Skeletal muscle tissue (tissue), 4 donors: ENCODE results near the gene UBE2G1. TPM values are rescaled to one million over a fixed set of nuclear protein-coding genes. Genes with fewer than 3 reads are reported as not detected.

Source experiments
- H3K27ac ChIP-seq: one replicate; pipeline ENCODE4 v1.7.0; 2013; ENCODE audit warnings: mild to moderate bottlenecking, low read depth, low read length, inconsistent platforms
- H3K27me3 ChIP-seq, 3 donors: one replicate each; pipeline ENCODE4 v1.7.0; 2013; ENCODE audit warnings: low read length in 3 of 3; ENCODE audit not compliant: control insufficient read depth in 3 of 3, insufficient read depth in 3 of 3
- H3K36me3 ChIP-seq, 3 donors: one replicate each; pipeline ENCODE4 v1.7.0; 2013; ENCODE audit warnings: low read length in 3 of 3; ENCODE audit not compliant: control insufficient read depth in 3 of 3, insufficient read depth in 3 of 3
- H3K4me1 ChIP-seq, 3 donors: one replicate each; pipeline ENCODE4 v1.7.0; 2013; ENCODE audit warnings: low read length in 3 of 3, mild to moderate bottlenecking in 3 of 3; ENCODE audit not compliant: control insufficient read depth in 3 of 3, insufficient read depth in 3 of 3
- H3K4me3 ChIP-seq, 3 donors: one replicate each; pipeline ENCODE4 v1.7.0; 2013; ENCODE audit warnings: low read length in 3 of 3
- H3K9ac ChIP-seq, 3 donors: one replicate each; pipeline ENCODE4 v1.7.0; 2013; ENCODE audit warnings: low read length in 3 of 3, mild to moderate bottlenecking in 3 of 3, moderate library complexity in 2 of 3, low read depth in 1 of 3
- H3K9me3 ChIP-seq, 3 donors: one replicate each; pipeline ENCODE4 v1.7.0; 2013; ENCODE audit warnings: low read length in 3 of 3; ENCODE audit not compliant: control insufficient read depth in 3 of 3
- total RNA-seq: library from RNA; depleted of rRNA; stranded (reverse); fragments of >200 nt; gene quantifications from one replicate; pipeline ENCODE4 v1.2.3, GENCODE V29; 2014
- donor health status: Osteomylitis.

UBE2G1 gene
- total RNA-seq, 1 donor from 2014 or later, result 49.1 TPM

GRCh38 chr17:4310354-4311060 lies 56.0 kb downstream of the UBE2G1 start:
- peaks cover 0 to 12% (median 4%) of the 10 kb centered on the region in 3 donors for H3K36me3 ChIP-seq
- H3K4me1 ChIP-seq, result peaks cover 37 to 42% (median 39%) of the 10 kb centered on the region in 3 donors
- no peaks in the 10 kb centered on the region for H3K9me3 ChIP-seq
- no peaks in the 10 kb centered on the region for H3K27me3 ChIP-seq
- no peak overlapping the region for H3K27ac ChIP-seq
- peak overlapping the region in 1 of 3 donors; percentile 25 for H3K9ac ChIP-seq
- H3K4me3 ChIP-seq, result no peak overlapping the region

GRCh38 chr17:4309897-4310296 lies 56.6 kb downstream of the UBE2G1 start:
- no peak overlapping the region for H3K4me3 ChIP-seq
- H3K9me3 ChIP-seq, result no peaks in the 10 kb centered on the region
- no peaks in the 10 kb centered on the region for H3K27me3 ChIP-seq
- no peak overlapping the region for H3K27ac ChIP-seq
- H3K36me3 ChIP-seq, result peaks cover 0 to 15% (median 8%) of the 10 kb centered on the region in 3 donors
- peaks cover 37 to 42% (median 39%) of the 10 kb centered on the region in 3 donors for H3K4me1 ChIP-seq
- no peak overlapping the region for H3K9ac ChIP-seq

- H3K9me3 ChIP-seq, result no peaks in the 10 kb centered on the region
- no peak overlapping the region for H3K27ac ChIP-seq
- no peak overlapping the region for H3K4me3 ChIP-seq
- H3K27me3 ChIP-seq, result no peaks in the 10 kb centered on the region
- H3K4me1 ChIP-seq, result peaks cover 23 to 39% (median 28%) of the 10 kb centered on the region in 3 donors
- H3K36me3 ChIP-seq, result peaks cover 0 to 15% (median 12%) of the 10 kb centered on the region in 3 donors
- H3K9ac ChIP-seq, result no peak overlapping the region
These were observed 59.1 kb downstream of the UBE2G1 start for GRCh38 chr17:4307179-4307930.

GRCh38 chr17:4305224-4305623 lies 61.3 kb downstream of the UBE2G1 start:
- Histone ChIP-seq H3K27me3 (no peaks in the 10 kb centered on the region), H3K4me1 (peaks cover 20 to 27% (median 24%) of the 10 kb centered on the region in 3 donors), H3K9me3 (no peaks in the 10 kb centered on the region), H3K27ac (no peak overlapping the region), H3K36me3 (peaks cover 4 to 19% (median 19%) of the 10 kb centered on the region in 3 donors), H3K4me3 (no peak overlapping the region), H3K9ac (no peak overlapping the region)

GRCh38 chr17:4304417-4305027 lies 62.0 kb downstream of the UBE2G1 start:
- H3K27me3 ChIP-seq, result no peaks in the 10 kb centered on the region
- peaks cover 13 to 21% (median 18%) of the 10 kb centered on the region in 3 donors for H3K4me1 ChIP-seq
- no peak overlapping the region for H3K9ac ChIP-seq
- peaks cover 4 to 19% (median 19%) of the 10 kb centered on the region in 3 donors for H3K36me3 ChIP-seq
- H3K27ac ChIP-seq, result no peak overlapping the region
- no peaks in the 10 kb centered on the region for H3K9me3 ChIP-seq
- no peak overlapping the region for H3K4me3 ChIP-seq

GRCh38 chr17:4301066-4301465 lies 65.4 kb downstream of the UBE2G1 start:
- Histone ChIP-seq H3K36me3 (peaks cover 4 to 18% (median 18%) of the 10 kb centered on the region in 3 donors), H3K27me3 (no peaks in the 10 kb centered on the region), H3K27ac (peak overlapping the region; percentile 23), H3K4me1 (peaks cover 21 to 30% (median 25%) of the 10 kb centered on the region in 3 donors), H3K4me3 (no peak overlapping the region), H3K9ac (no peak overlapping the region), H3K9me3 (no peaks in the 10 kb centered on the region)

- Histone ChIP-seq H3K9me3 (no peaks in the 10 kb centered on the region), H3K4me3 (no peak overlapping the region), H3K4me1 (peaks cover 24 to 36% (median 29%) of the 10 kb centered on the region in 3 donors), H3K36me3 (peaks cover 7 to 19% (median 11%) of the 10 kb centered on the region in 3 donors), H3K9ac (no peak overlapping the region), H3K27me3 (no peaks in the 10 kb centered on the region), H3K27ac (no peak overlapping the region)
These were observed 69.1 kb downstream of the UBE2G1 start for GRCh38 chr17:4297351-4297750.

GRCh38 chr17:4295686-4296085 lies 70.8 kb downstream of the UBE2G1 start:
- no peak overlapping the region for H3K27ac ChIP-seq
- H3K4me3 ChIP-seq, result no peak overlapping the region

GRCh38 chr17:4293572-4293971 lies 72.9 kb downstream of the UBE2G1 start:
- Histone ChIP-seq H3K27me3 (no peaks in the 10 kb centered on the region), H3K9me3 (no peaks in the 10 kb centered on the region), H3K4me3 (no peak overlapping the region), H3K36me3 (peaks cover 3 to 21% (median 15%) of the 10 kb centered on the region in 3 donors), H3K27ac (no peak overlapping the region), H3K9ac (no peak overlapping the region), H3K4me1 (peaks cover 16 to 29% (median 18%) of the 10 kb centered on the region in 3 donors)

More at GRCh38 chr17:4295686-4296085, 70.8 kb downstream of the UBE2G1 start:
- no peaks in the 10 kb centered on the region for H3K27me3 ChIP-seq
- H3K36me3 ChIP-seq, result peaks cover 3 to 18% (median 9%) of the 10 kb centered on the region in 3 donors
- H3K9ac ChIP-seq, result no peak overlapping the region
- H3K4me1 ChIP-seq, result peaks cover 18 to 29% (median 20%) of the 10 kb centered on the region in 3 donors
- no peaks in the 10 kb centered on the region for H3K9me3 ChIP-seq
